ENCODE data around the gene LMNTD2.

LMNTD2 gene

DNA sequence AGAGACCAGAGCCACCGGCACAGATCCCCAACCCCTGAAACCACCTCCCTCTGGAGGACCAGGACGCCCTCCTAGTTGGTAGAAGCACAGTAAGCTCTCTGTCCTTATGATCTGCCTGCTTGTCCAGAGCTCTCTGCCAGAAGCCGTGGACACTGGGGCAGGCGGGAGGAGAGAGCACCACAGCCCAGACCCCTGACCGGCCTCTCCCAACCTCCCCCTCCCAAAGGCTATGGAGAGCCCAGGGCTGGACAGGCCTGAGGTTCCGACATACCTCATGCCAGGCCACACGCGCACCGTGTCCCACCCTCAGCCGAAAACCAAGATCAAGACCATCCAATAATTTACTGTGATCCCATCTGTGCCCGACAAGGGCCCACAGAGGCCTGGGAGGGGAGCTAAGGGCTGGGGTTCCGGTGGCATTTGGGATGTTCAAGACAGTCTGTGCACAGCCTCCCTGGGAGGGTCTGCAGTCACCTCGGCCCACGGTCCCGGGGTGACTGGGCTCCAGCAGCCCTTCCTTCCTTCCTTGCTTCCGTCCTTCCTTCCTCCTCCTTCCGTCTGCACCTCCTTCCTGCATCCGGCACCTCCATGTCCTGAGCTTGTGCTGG, 28.5 kb downstream of the LMNTD2 start:
- TF ChIP-seq, protein P1, sequence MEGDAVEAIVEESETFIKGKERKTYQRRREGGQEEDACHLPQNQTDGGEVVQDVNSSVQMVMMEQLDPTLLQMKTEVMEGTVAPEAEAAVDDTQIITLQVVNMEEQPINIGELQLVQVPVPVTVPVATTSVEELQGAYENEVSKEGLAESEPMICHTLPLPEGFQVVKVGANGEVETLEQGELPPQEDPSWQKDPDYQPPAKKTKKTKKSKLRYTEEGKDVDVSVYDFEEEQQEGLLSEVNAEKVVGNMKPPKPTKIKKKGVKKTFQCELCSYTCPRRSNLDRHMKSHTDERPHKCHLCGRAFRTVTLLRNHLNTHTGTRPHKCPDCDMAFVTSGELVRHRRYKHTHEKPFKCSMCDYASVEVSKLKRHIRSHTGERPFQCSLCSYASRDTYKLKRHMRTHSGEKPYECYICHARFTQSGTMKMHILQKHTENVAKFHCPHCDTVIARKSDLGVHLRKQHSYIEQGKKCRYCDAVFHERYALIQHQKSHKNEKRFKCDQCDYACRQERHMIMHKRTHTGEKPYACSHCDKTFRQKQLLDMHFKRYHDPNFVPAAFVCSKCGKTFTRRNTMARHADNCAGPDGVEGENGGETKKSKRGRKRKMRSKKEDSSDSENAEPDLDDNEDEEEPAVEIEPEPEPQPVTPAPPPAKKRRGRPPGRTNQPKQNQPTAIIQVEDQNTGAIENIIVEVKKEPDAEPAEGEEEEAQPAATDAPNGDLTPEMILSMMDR (IDR thresholded peaks at IDR 0.05; ENCODE audit: low read depth, low read length, missing control alignments): no peak
- DNase-seq (ENCODE audit: extremely low read depth, low read depth): no peak
- no peak overlapping the region for H3K4me3 ChIP-seq (replicated peaks; ENCODE audit: low read depth, low read length)

DNA sequence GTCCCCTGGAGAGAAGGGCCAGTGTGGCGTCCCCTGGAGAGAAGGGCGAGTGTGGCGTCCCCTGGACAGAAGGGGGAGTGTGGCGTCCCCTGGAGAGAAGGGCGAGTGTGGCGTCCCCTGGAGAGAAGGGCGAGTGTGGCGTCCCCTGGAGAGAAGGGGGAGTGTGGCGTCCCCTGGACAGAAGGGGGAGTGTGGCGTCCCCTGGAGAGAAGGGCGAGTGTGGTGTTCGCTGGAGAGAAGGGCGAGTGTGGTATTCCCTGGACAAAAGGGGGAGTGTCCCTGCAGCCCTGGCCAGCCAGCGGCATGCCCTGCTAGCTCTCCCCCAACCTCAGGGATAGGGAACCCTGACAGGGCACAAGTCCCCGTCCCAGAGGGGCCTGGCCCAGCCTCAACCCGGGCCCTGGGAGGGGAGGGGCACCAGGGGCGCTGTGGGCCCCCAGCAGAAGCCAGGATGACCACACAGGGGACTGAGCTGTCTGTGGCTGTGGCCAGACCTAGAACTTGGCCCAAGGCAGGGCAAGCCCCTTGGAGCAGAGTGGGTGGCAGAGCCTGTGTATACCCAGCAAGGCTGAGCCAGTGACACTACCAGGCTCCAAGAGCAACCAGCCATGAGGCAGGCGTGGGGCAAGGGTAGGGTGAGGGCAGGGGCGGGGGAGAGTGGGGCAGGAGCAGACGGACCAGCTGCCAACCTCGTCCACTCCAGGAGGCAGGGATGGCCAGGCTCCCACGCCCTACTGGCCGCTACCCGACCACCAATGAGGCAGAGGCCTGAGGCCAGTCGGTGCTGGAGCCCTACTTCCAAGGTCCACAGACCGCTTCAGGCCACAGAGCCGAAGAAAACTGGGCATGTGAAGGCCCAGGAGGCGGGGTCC, 29.3 kb downstream of the LMNTD2 start:
- no peak for DNase-seq (ENCODE audit: extremely low read depth, low read depth)
- TF ChIP-seq, protein P1 (IDR thresholded peaks at IDR 0.05; ENCODE audit: low read depth, low read length, missing control alignments): no peak
- H3K4me3 ChIP-seq (replicated peaks; ENCODE audit: low read depth, low read length): no peak overlapping the region

DNA sequence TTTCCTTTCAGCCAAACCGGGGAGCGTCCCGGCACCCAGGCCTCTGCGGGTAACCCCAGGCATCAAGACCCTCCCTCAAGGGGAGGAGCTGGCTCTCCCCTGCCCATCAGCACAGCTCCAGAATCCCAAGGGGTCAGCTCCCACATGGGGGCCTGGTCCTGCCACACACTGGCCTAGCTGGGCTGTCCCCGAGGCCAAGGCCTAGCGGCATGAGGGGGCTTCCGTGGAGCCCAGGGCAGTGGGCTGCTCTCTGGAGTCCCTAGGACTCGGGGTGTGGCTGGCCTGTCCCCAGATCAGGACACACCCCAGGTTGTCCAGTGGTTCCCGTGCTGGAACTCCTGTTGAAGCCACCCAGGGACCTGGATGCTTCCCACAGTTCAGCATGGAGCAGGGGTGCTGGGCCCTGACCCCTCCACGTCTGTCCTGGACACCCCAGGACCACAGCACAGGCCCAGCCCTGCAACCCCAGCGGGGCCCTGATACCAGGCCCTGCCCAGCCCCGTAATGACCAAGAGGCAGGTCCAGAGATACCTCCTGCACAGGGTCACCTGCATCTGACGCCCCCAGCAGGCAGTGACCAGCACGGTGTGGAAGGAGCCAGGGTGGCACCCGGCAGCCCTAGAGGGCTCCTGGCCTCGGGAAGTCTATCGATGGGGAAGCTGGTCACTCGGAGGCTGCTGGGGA, 30.7 kb downstream of the LMNTD2 start:
- no peak for DNase-seq (ENCODE audit: extremely low read depth, low read depth)
- H3K4me3 ChIP-seq (replicated peaks; ENCODE audit: low read depth, low read length): no peak overlapping the region
- TF ChIP-seq, protein P1 (IDR thresholded peaks at IDR 0.05; ENCODE audit: low read depth, low read length, missing control alignments): no peak

DNA sequence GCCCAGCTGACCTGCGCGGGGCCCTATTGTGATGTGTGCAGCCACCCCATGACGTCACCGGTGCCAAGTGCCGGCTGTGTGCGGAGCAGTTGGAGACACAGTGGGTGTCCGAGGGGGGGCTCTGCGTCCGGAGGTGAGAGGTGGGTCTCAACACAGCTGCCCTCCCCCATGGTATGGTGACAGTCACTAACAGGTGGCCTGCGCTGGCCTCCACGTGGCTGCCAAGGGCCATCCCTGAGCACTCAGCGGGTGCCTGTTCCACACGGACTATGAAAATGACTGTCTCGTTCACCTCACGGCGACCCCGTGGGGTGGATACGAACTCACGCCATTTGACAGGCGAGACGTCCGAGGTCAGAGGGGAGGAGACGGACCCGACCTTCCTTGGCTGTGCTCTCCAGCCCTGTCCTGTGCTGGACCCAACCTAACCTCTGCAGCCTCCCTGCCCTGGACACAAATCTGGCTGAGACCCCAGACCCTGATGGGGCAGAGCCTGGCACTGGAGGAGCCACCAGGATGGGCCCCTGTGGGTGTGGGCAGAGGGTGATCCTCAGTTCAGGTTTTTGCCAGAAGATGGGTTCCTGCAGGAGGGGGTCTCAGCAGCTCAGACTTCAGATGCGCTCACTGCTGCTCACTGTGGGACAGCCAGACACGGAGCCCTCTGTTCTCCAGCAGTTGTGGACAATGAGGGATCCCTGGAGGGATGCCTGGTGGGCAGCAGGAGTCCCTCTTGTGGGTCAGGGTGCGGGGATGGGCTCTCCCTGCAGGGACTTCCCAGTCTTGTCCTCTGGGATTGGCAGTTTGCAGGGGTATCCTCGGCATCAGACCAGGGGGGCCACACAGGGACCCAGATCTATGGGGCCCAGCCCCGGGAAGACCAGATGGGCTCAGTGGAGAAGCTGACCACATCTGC, 31.5 kb downstream of the LMNTD2 start:
- DNase-seq (ENCODE audit: extremely low read depth, low read depth): no peak
- TF ChIP-seq, protein P1 (IDR thresholded peaks at IDR 0.05; ENCODE audit: low read depth, low read length, missing control alignments): no peak
- H3K4me3 ChIP-seq (replicated peaks; ENCODE audit: low read depth, low read length): no peak overlapping the region

DNA sequence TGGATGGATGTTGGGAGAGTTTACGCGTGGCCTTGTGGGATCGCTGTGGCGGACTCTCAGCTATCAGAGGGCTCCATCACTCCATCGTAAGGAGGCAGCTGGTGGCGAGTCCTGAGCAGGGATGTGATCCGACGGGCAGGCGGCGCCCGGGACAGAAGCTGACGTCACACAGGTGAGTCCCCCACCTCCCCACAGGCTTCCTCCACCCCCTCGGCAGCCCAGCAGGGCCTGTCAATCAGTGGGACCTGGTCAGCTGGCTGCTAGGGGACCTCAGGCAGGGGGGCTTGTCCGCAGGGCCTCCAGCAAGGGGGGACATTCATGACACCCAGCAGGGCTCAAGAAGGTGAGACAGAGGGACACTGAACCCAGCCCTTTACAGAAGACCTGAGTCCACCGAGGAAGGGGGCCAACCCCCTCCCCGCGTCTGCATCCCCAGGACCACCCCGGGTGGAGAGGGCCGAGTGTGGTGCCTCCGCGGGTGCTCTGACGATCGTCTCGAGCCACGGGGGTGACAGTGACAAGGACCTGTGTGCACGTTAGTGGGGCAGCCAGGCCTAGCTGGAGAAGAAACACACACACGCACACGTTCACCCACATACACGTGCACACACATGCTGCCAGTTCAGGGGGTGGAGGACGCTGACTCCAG, 32.2 kb downstream of the LMNTD2 start:
- H3K4me3 ChIP-seq (replicated peaks; ENCODE audit: low read depth, low read length): no peak overlapping the region
- no peak for DNase-seq (ENCODE audit: extremely low read depth, low read depth)
- TF ChIP-seq, protein P1 (IDR thresholded peaks at IDR 0.05; ENCODE audit: low read depth, low read length, missing control alignments): no peak

DNA sequence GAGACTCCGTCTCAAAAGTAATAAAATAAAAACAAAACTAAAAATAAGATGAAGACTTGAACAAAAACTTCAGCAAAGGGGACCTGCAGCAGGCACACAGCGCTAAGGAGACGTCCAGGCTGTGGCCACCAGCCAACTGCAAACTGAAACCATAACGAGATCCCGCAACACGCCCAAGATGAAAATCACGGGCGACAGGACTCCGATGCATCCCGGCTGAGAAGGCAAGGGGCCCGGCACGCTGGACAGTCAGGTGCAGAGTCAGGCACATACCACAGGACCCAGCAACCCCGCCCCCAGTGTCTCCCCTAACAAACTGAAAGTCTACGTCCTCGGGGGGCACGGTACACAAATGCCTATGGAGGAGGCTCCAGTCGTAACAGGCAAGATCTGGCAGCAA, 34.3 kb downstream of the LMNTD2 start:
- H3K4me3 ChIP-seq (replicated peaks; ENCODE audit: low read depth, low read length): no peak overlapping the region
- no peak for DNase-seq (ENCODE audit: extremely low read depth, low read depth)
- TF ChIP-seq, protein P1 (IDR thresholded peaks at IDR 0.05; ENCODE audit: low read depth, low read length, missing control alignments): no peak

Measured in HFF-Myc (cell line).